Naive thymus-derived CD4-positive, alpha-beta T cell (primary cell): ENCODE data around the gene SH3RF3. TPM values are rescaled to one million over a fixed set of nuclear protein-coding genes. Genes with fewer than 3 reads are reported as not detected.

Experiments
- ATAC-seq: fragments of 150-1000 bp; cut with Tn5 transposase; 2 replicates; pipeline ENCODE4 v1.10.0; 2021; ENCODE audit warnings: mild to moderate bottlenecking, moderate library complexity
- CTCF ChIA-PET: fragments of 350-600 bp; sonication (Branson Sonifier 250); formaldehyde crosslinking; loops from one replicate; lab custom pipeline; 2021; ENCODE audit warnings: antibody characterized with exemption; lab: Charles Lee
- POLR2A ChIA-PET: fragments of 350-600 bp; sonication (Branson Sonifier 250); formaldehyde crosslinking; loops from one replicate; lab custom pipeline; 2021; ENCODE audit warnings: antibody characterized with exemption, inconsistent platforms; lab: Charles Lee
- DNase-seq, 9 donors: peaks; one replicate each; pipeline versions ENCODE4 v3.0.0 to v3.0.0-alpha.2; 2020 to 2022; ENCODE audit warnings: mixed read lengths in 1 of 9
- H3K27ac ChIP-seq: one replicate; pipeline ENCODE4 v1.7.0; 2013; ENCODE audit warnings: mild to moderate bottlenecking, low read depth, low read length, moderate library complexity
- H3K27me3 ChIP-seq, 2 donors: one replicate each; pipeline ENCODE4 v1.7.0; 2013; ENCODE audit warnings: low read length in 2 of 2, mild to moderate bottlenecking in 2 of 2, moderate library complexity in 2 of 2; ENCODE audit not compliant: control insufficient read depth in 2 of 2, insufficient read depth in 2 of 2
- H3K36me3 ChIP-seq, 3 experiments: 1 replicate in 2 of 3; 2 replicates in 1 of 3; pipeline ENCODE4 v1.7.0; 2013; ENCODE audit warnings: low read length in 3 of 3, mild to moderate bottlenecking in 3 of 3, moderate library complexity in 1 of 3; ENCODE audit not compliant: insufficient read depth in 3 of 3, control insufficient read depth in 2 of 3
- H3K4me1 ChIP-seq, 2 donors: one replicate each; pipeline ENCODE4 v1.7.0; 2013; ENCODE audit warnings: low read length in 2 of 2, mild to moderate bottlenecking in 2 of 2, moderate library complexity in 1 of 2; ENCODE audit not compliant: control insufficient read depth in 2 of 2, insufficient read depth in 2 of 2
- H3K4me3 ChIP-seq: 2 replicates; pipeline ENCODE4 v1.7.0; 2013; ENCODE audit warnings: mild to moderate bottlenecking, low read length
- H3K9me3 ChIP-seq, 3 experiments: 1 replicate in 2 of 3; 2 replicates in 1 of 3; pipeline ENCODE4 v1.7.0; 2013; ENCODE audit warnings: low read length in 3 of 3; ENCODE audit not compliant: control insufficient read depth in 2 of 3
- H3K27ac Mint-ChIP-seq, 9 donors: one replicate each; pipeline ENCODE4 v1.8.0; 2020 to 2022; ENCODE audit warnings: mixed read lengths in 9 of 9, mild to moderate bottlenecking in 8 of 9, moderate library complexity in 5 of 9, inconsistent platforms in 2 of 9
- H3K27me3 Mint-ChIP-seq, 5 donors: one replicate each; pipeline ENCODE4 v1.8.0; 2021 to 2022; ENCODE audit warnings: mixed read lengths in 5 of 5, mild to moderate bottlenecking in 1 of 5
- H3K36me3 Mint-ChIP-seq, 5 donors: one replicate each; pipeline ENCODE4 v1.8.0; 2020 to 2022; ENCODE audit warnings: mixed read lengths in 5 of 5, mild to moderate bottlenecking in 3 of 5, inconsistent platforms in 1 of 5
- H3K4me1 Mint-ChIP-seq, 7 donors: one replicate each; pipeline ENCODE4 v1.8.0; 2020 to 2022; ENCODE audit warnings: mixed read lengths in 7 of 7, mild to moderate bottlenecking in 3 of 7, inconsistent platforms in 1 of 7
- H3K4me3 Mint-ChIP-seq, 10 donors: one replicate each; pipeline ENCODE4 v1.8.0; 2020 to 2022; ENCODE audit warnings: mild to moderate bottlenecking in 10 of 10, mixed read lengths in 10 of 10, moderate library complexity in 6 of 10, inconsistent platforms in 2 of 10
- H3K9me3 Mint-ChIP-seq, 11 donors: one replicate each; pipeline ENCODE4 v1.8.0; 2020 to 2022; ENCODE audit warnings: mixed read lengths in 11 of 11, mild to moderate bottlenecking in 4 of 11, inconsistent platforms in 1 of 11, moderate library complexity in 1 of 11
- intact Hi-C, 2 donors: fragments of 100-400 bp; cut with micrococcal nuclease; formaldehyde crosslinking; loops; one replicate each; pipeline ENCODE4 v1.15.1; 2023
- microRNA-seq: library from miRNA; unstranded; fragments of <30 nt; microRNA quantifications from one replicate; pipeline ENCODE4 v1.2.0, GENCODE V29; 2022; ENCODE audit warnings: borderline microRNAs expressed
- polyA plus RNA-seq, 2 donors: library from polyadenylated mRNA; unstranded; fragments of 300-500 nt; fragmentation: Illumina TruSeq; gene quantifications; one replicate each; pipeline ENCODE4 v1.2.3, GENCODE V29; 2021
- total RNA-seq, 6 experiments: library from RNA in 5 of 6; stranded (reverse) in 5 of 6; gene quantifications; 1 replicate in 5 of 6; 2 replicates in 1 of 6; pipeline ENCODE4 v1.2.3 and lab custom pipeline; 2021 to 2026

Gene SH3RF3
- total and polyA plus RNA-seq, 7 experiments from 2014 or later, result 0.19 to 11.5 (median 4.8) TPM

DNA sequence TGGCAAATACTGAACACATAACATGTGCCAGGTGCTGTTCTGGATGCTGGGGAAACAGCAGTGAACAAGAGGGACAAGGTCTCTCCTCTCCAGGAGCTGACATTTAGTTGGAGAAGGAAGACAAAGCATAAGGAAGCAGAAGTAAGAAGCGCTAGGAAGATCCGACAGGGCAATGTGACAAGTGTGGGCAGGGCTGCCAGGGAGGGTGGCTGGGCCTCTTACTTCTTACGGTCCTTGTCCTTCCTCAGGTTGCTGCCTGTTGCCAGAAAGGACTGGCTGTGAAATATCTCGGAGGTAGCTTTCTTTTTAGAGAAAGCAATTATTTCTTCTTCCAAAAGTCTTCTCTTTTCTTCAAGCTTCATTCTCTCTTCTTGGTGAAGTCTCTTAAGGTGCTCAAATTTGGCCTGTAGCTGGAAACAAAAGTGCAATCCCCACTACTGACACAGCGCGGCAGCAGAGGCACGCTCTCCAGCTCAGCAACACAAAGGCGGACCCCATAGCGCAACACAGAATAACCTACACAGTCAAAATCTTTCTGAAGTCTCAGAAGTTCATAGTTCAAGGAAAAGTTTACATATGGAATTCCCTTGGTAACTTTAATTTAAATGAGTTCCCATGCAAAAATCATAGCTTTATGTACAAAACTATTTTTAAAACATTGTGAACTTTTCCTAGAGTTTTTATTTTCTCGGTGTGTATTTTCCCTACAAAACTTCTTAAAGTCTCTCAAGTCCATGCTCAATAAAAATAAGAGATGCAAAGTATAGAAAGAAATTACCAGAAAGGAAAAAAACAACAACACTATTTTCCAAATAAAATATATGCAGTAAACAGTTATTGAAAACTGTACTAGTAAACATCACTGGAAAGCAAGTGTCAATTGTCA is 417.1 kb downstream of the SH3RF3 start:
- H3K4me3 Mint-ChIP-seq, result no peak overlapping the region
- no peak overlapping the region for H3K27ac Mint-ChIP-seq
- H3K36me3 ChIP-seq, result no peaks in the 10 kb centered on the region
- H3K4me1 ChIP-seq, result no peaks in the 10 kb centered on the region
- H3K36me3 Mint-ChIP-seq, result no peaks in the 10 kb centered on the region
- ATAC-seq (peak; percentile 82), DNase-seq (peak; percentile 26 to 55 (median 48))
- intact Hi-C loops, result loop anchor here in 1 of 2 donors (1.0 to 5.0 kb wide), 2 partner anchors 171 to 418 kb away; no protein-coding TSS in a partner anchor
- ChIA-PET POLR2A (no interaction called here), CTCF (interaction anchor here (0.6 to 2.1 kb wide), 11 partner anchors 10 to 702 kb away, joined by 3 to 10 read pairs (median 3); no protein-coding TSS in a partner anchor)
- no peaks in the 10 kb centered on the region for H3K9me3 Mint-ChIP-seq
- no peaks in the 10 kb centered on the region for H3K9me3 ChIP-seq
- H3K27ac ChIP-seq, result no peak overlapping the region
- H3K4me3 ChIP-seq, result no peak overlapping the region
- H3K27me3 ChIP-seq, result no peaks in the 10 kb centered on the region
- peaks cover 0 to 26% (median 0%) of the 10 kb centered on the region in 5 donors for H3K27me3 Mint-ChIP-seq
- H3K4me1 Mint-ChIP-seq, result no peaks in the 10 kb centered on the region

DNA sequence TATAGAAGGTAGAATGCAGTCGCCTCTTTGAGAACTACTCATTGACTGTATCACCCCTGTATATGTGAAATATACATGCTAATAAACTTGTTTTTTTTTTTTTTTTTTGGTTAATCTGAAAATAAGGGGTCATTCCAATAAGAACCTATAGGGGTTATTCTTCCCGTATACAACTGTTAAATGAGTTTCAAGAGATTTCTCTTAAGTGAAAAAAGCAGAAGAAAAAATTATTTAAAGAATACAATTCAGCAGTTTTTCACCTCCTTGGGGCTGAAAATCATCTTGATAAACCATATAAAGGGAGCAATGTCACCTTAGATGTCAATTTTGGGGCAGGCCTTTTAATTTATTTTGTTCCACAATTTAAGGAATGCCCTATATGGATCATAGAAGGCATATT is 418.3 kb downstream of the SH3RF3 start:
- Mint-ChIP-seq H3K4me1 (no peaks in the 10 kb centered on the region), H3K4me3 (no peak overlapping the region)
- no peak for ATAC-seq

DNA sequence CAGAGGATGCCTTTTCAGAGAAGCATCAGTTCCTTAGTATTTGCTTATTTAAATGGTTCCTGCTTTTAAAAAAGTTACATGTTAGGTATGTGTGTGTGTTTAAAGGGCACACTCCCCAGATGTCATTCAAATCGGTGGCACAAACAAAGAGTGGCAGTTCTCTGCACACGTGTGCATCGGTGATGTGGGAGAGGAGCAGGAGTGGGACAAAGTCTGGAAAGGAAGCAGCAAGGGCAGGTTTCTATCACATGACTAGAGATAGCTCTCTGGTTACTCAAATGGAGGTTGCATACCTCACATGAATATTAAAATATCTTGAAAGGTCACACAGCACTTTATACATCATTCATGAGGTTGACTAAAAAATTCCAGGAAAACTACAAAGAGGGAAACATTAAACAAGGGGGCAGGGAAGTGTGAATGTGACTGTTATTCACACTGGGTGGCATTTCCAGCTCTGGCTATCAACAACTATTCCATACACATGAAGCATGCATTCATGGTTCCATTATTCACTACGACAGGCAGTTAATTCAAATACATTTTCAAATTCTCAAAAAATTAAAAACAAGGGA is 420.1 kb downstream of the SH3RF3 start:
- DNase-seq (no peak), ATAC-seq (no peak)
- Histone ChIP-seq H3K9me3 (no peaks in the 10 kb centered on the region), H3K27ac (no peak overlapping the region), H3K36me3 (no peaks in the 10 kb centered on the region), H3K4me1 (no peaks in the 10 kb centered on the region), H3K4me3 (no peak overlapping the region), H3K27me3 (no peaks in the 10 kb centered on the region)
- Mint-ChIP-seq H3K36me3 (no peaks in the 10 kb centered on the region), H3K4me3 (no peak overlapping the region), H3K27me3 (peaks cover 0 to 16% (median 0%) of the 10 kb centered on the region in 5 donors), H3K27ac (no peak overlapping the region), H3K4me1 (no peaks in the 10 kb centered on the region), H3K9me3 (no peaks in the 10 kb centered on the region)
- CTCF ChIA-PET, result interaction anchor here (0.6 kb wide), 1 partner anchor 563 kb away, joined by 4 read pairs; no protein-coding TSS in a partner anchor
- intact Hi-C loops, result loop anchor here in 1 of 2 donors (5.0 kb wide), 1 partner anchor 168 kb away; no protein-coding TSS in a partner anchor
- POLR2A ChIA-PET, result no interaction called here

More for the DNA sequence above, 418.3 kb downstream of the SH3RF3 start:
- H3K27ac Mint-ChIP-seq, result no peak overlapping the region
- no peaks in the 10 kb centered on the region for H3K9me3 Mint-ChIP-seq
- CTCF ChIA-PET, result interaction anchor here (1.1 to 1.6 kb wide), 2 partner anchors 700 to 703 kb away, joined by 3 to 6 read pairs; no protein-coding TSS in a partner anchor
- Histone ChIP-seq H3K27ac (no peak overlapping the region), H3K9me3 (no peaks in the 10 kb centered on the region), H3K4me3 (no peak overlapping the region), H3K36me3 (no peaks in the 10 kb centered on the region), H3K27me3 (no peaks in the 10 kb centered on the region), H3K4me1 (no peaks in the 10 kb centered on the region)
- no peak for DNase-seq
- intact Hi-C loops, result loop anchor here in 1 of 2 donors (5.0 kb wide), 1 partner anchor 170 kb away; no protein-coding TSS in a partner anchor
- H3K27me3 Mint-ChIP-seq, result peaks cover 0 to 21% (median 0%) of the 10 kb centered on the region in 5 donors
- POLR2A ChIA-PET, result no interaction called here
- no peaks in the 10 kb centered on the region for H3K36me3 Mint-ChIP-seq

Small RNA genes within 50 kb of the gene (microRNA-seq; reads per million reads assigned to microRNA genes)
- not detected for gene MIR4265
- not detected for gene MIR4266

Other genes with a start within 250 kb of the SH3RF3 start
- gene EDAR, start 140.0 kb upstream of the SH3RF3 start, total RNA-seq, result 10 to 100 TPM in 4 of 5 experiments, under 1 TPM in 1; 0.17 to 26.8 (median 21.6) TPM
- gene EDAR, start 140.0 kb upstream of the SH3RF3 start, polyA plus RNA-seq, result 10 to 100 TPM; 11.9 to 24.3 TPM